HepG2 (cell line): ENCODE measurements around the gene POLL. TPM values are rescaled to one million over a fixed set of nuclear protein-coding genes. Genes with fewer than 3 reads are reported as not detected.
A peak's percentile ranks its signal among the peaks of the same experiment; 100 is the strongest.

Experiments
- ATAC-seq: fragments of 200-7000 bp; cut with Tn5 transposase; 3 replicates; pipeline ENCODE4 v1.9.1; 2020; ENCODE audit warnings: mild to moderate bottlenecking, moderate library complexity
- BruUV-seq: library from RNA; stranded (reverse); fragments of 400-500 nt; replicated peaks from 2 replicates; lab custom pipeline; 2021; lab: Mats Ljungman, UMichigan
- CTCF ChIA-PET: fragments of 300-600 bp; formaldehyde crosslinking; extraction: SDS; loops from one replicate; lab custom pipeline; 2021; ENCODE audit warnings: low total read pairs, inconsistent platforms, low intra/inter-chr PET ratio; lab: Yijun Ruan, JAX
- POLR2A ChIA-PET: fragments of 350-600 bp; sonication (Branson Sonifier 250); formaldehyde crosslinking; loops from one replicate; lab custom pipeline; 2020; ENCODE audit warnings: antibody characterized with exemption, inconsistent platforms; lab: Yijun Ruan, JAX
- DNase-seq: peaks from one replicate; pipeline ENCODE4 v3.0.0-alpha.2; 2015; ENCODE audit warnings: low spot score
- FAIRE-seq: peaks from 3 replicates; lab custom pipeline; 2011; peaks lifted over from hg19 to GRCh38; lab: Jason Lieb, UNC
- H2AFZ ChIP-seq: one replicate; pipeline ENCODE4 v1.6.1; 2011; ENCODE audit warnings: low read length, inconsistent platforms
- H3K27ac ChIP-seq: fragments of 300-600 bp; 3 replicates; pipeline ENCODE4 v1.8.0; 2011; ENCODE audit warnings: mixed run types, mild to moderate bottlenecking, mixed read lengths, low read length, inconsistent platforms; ENCODE audit not compliant: insufficient read depth; ENCODE audit errors: extremely low read length
- H3K27me3 ChIP-seq, 2 experiments: fragments of 200-600 bp in 1 of 2; 2 replicates in 1 of 2; 3 replicates in 1 of 2; pipeline versions ENCODE4 v1.6.0 to v1.8.0; 2011; ENCODE audit warnings: low read length in 2 of 2, mild to moderate bottlenecking in 2 of 2, moderate library complexity in 2 of 2, inconsistent platforms in 1 of 2; ENCODE audit not compliant: insufficient read depth in 2 of 2, control insufficient read depth in 1 of 2
- H3K36me3 ChIP-seq, 2 experiments: fragments of 200-600 bp in 1 of 2; replicated peaks in 1 of 2; 2 replicates in 1 of 2; 3 replicates in 1 of 2; pipeline versions ENCODE4 v1.5.1 to v1.8.0; 2011; ENCODE audit warnings: low read length in 2 of 2, inconsistent platforms in 1 of 2; ENCODE audit not compliant: insufficient read depth in 2 of 2, control insufficient read depth in 1 of 2
- H3K4me1 ChIP-seq: 2 replicates; pipeline ENCODE4 v1.5.1; 2012; ENCODE audit warnings: low read length, inconsistent platforms; ENCODE audit not compliant: insufficient read depth
- H3K4me2 ChIP-seq: 2 replicates; pipeline ENCODE4 v1.6.0; 2011; ENCODE audit warnings: low read depth, low read length, inconsistent platforms
- H3K4me3 ChIP-seq, 3 experiments: fragments of 200-600 bp in 1 of 3; sonication (generic), shearing (Covaris generic) in 1 of 3; replicated peaks in 1 of 3; 2 replicates each; pipeline ENCODE4 v1.5.1; 2011 to 2016; ENCODE audit warnings: low read length in 3 of 3, inconsistent platforms in 2 of 3, low read depth in 2 of 3, mild to moderate bottlenecking in 2 of 3, control low read depth in 1 of 3, mixed read lengths in 1 of 3; ENCODE audit not compliant: insufficient read depth in 1 of 3
- H3K79me2 ChIP-seq: one replicate; pipeline ENCODE4 v1.6.1; 2011; ENCODE audit warnings: low read length, inconsistent platforms; ENCODE audit not compliant: insufficient read depth
- H3K9ac ChIP-seq: 2 replicates; pipeline ENCODE4 v1.6.0; 2011; ENCODE audit warnings: mild to moderate bottlenecking, low read depth, low read length, inconsistent platforms; ENCODE audit not compliant: insufficient read depth
- H3K9me3 ChIP-seq: 2 replicates; pipeline ENCODE4 v1.5.1; 2012; ENCODE audit warnings: mild to moderate bottlenecking, low read length
- H4K20me1 ChIP-seq: 2 replicates; pipeline ENCODE4 v1.6.0; 2011; ENCODE audit warnings: inconsistent platforms, mild to moderate bottlenecking, low read length, moderate library complexity; ENCODE audit not compliant: insufficient read depth
- AGO2 ChIP-seq: fragments of 200-400 bp; formaldehyde crosslinking; optimal IDR thresholded peaks from 2 replicates; pipeline ENCODE3; 2017; ENCODE audit warnings: mild to moderate bottlenecking, low read depth, low read length, moderate library complexity
- FUBP1 ChIP-seq: sonication (generic); formaldehyde crosslinking; IDR thresholded peaks from 2 replicates; pipeline ENCODE4 v1.5.1; 2020; ENCODE audit warnings: missing genetic modification reagents, mild to moderate bottlenecking, borderline replicate concordance
- HNF4A ChIP-seq: sonication (generic); formaldehyde crosslinking; IDR thresholded peaks from 2 replicates; pipeline ENCODE4 v1.4.0; 2020; ENCODE audit warnings: missing genetic modification reagents
- KAT8 ChIP-seq: IDR thresholded peaks from 2 replicates; pipeline ENCODE4 v1.6.1; 2016; ENCODE audit warnings: missing genetic modification reagents, missing compliant biosample characterization
- MXD3 ChIP-seq: IDR thresholded peaks from 2 replicates; pipeline ENCODE4 v1.6.1; 2016; ENCODE audit warnings: mild to moderate bottlenecking, missing biosample characterization, missing genetic modification reagents
- PATZ1 ChIP-seq: sonication (generic); formaldehyde crosslinking; IDR thresholded peaks from 2 replicates; pipeline ENCODE4 v1.4.0; 2020; ENCODE audit warnings: missing genetic modification reagents
- PTBP1 ChIP-seq: fragments of 200-400 bp; formaldehyde crosslinking; IDR thresholded peaks from 2 replicates; pipeline ENCODE4 v1.6.1; 2018; ENCODE audit warnings: low read length, low read depth; ENCODE audit not compliant: poor library complexity, severe bottlenecking
- RARA ChIP-seq: IDR thresholded peaks from 2 replicates; pipeline ENCODE4 v1.6.1; 2016; ENCODE audit warnings: missing genetic modification reagents, missing compliant biosample characterization
- TARDBP ChIP-seq: sonication (generic); formaldehyde crosslinking; IDR thresholded peaks from 2 replicates; pipeline ENCODE4 v1.8.0; 2022; ENCODE audit warnings: mild to moderate bottlenecking, missing genetic modification reagents
- ZNF678 ChIP-seq: sonication (generic); formaldehyde crosslinking; IDR thresholded peaks from 2 replicates; pipeline ENCODE4 v1.4.0; 2020; ENCODE audit warnings: mild to moderate bottlenecking, missing genetic modification reagents
- ZNF720 ChIP-seq: sonication (generic); formaldehyde crosslinking; IDR thresholded peaks from 2 replicates; pipeline ENCODE4 v1.4.0; 2020; ENCODE audit warnings: missing genetic modification reagents
- ZNF784 ChIP-seq: sonication (generic); formaldehyde crosslinking; IDR thresholded peaks from 2 replicates; pipeline ENCODE4 v1.5.1; 2020; ENCODE audit warnings: missing genetic modification reagents, mild to moderate bottlenecking, borderline replicate concordance
- WGBS: methylation state at CpG from one replicate; pipeline ENCODE4 v1.1.6; 2017; ENCODE audit warnings: low lambda C conversion rate; 5-methylcytosine and 5-hydroxymethylcytosine counted together
- in situ Hi-C: cut with HindIII; loops from 2 replicates; pipeline ENCODE4 v1.10.0; 2017; ENCODE audit warnings: low pct_unique_long_range_greater_than_20kb; ENCODE audit not compliant: extremely low pct_ligation_motif_present
- intact Hi-C: fragments of 100-400 bp; cut with micrococcal nuclease; formaldehyde crosslinking; loops from one replicate; pipeline ENCODE4 v1.10.0; 2022; ENCODE audit not compliant: unreplicated experiment
- polyA plus RNA-seq, 8 experiments: library from polyadenylated mRNA; depleted of rRNA in 3 of 8; stranded (reverse) in 7 of 8; unstranded in 1 of 8; fragments of >200 nt; fragmentation: Illumina TruSeq in 4 of 8; extraction: Trizol in 4 of 8; gene quantifications; 2 replicates each; pipeline versions ENCODE4 v1.2.1 to v1.2.3, GENCODE V29; 2011 to 2016; ENCODE audit warnings: low read depth in 4 of 8, missing spikeins in 1 of 8, mixed read lengths in 1 of 8; ENCODE audit not compliant: insufficient read depth in 1 of 8
- total RNA-seq, 5 experiments: library from RNA; depleted of rRNA; stranded (reverse); fragments of >200 nt; fragmentation: Illumina TruSeq; extraction: Trizol; gene quantifications; 2 replicates each; pipeline ENCODE4 v1.2.3, GENCODE V29; 2016; ENCODE audit warnings: low read depth in 1 of 5

The POLL gene
- total and polyA plus RNA-seq, 2 of the 13 experiments (the other 11 are each of a cell fraction or from before 2014, with no cell fraction given) = 13.8 to 19.1 TPM

GRCh38 chr10:101560298-101561067 lies 27.6 kb downstream of the POLL start:
- no TSS peak for BruUV-seq
- WGBS = 18% methylated on average over 2 of the region's 2 CpGs
- FAIRE-seq (no peak), DNase-seq (no peak), ATAC-seq (peak; percentile 52)
- Histone ChIP-seq H3K9ac (no peak overlapping the region), H2AFZ (no peak overlapping the region), H3K36me3 (no peaks in the 10 kb centered on the region), H4K20me1 (no peaks in the 10 kb centered on the region), H3K27ac (no peak overlapping the region), H3K79me2 (no peaks in the 10 kb centered on the region), H3K4me2 (no peak overlapping the region), H3K4me1 (peaks cover 13% of the 10 kb centered on the region), H3K4me3 (no peak overlapping the region), H3K27me3 (peaks cover 0 to 12% of the 10 kb centered on the region in 2 experiments; a peak in 3 of 5 replicates), H3K9me3 (no peaks in the 10 kb centered on the region)
- intact Hi-C loops = no loop called here
- ChIA-PET POLR2A (interaction anchor here (1.0 kb wide), 1 partner anchor 11 kb away, joined by 3 read pairs; no protein-coding TSS in a partner anchor), CTCF (no interaction called here)
- TF ChIP-seq ZNF720 (CRISPR knock-in tag) (no peak), KAT8 (no peak), PATZ1 (CRISPR knock-in tag) (peak; percentile 70), RARA (CRISPR knock-in tag) (peak; percentile 29; the same call in 1 of the 2 replicates), ZNF678 (CRISPR knock-in tag) (no peak), TARDBP (CRISPR knock-in tag) (no peak), HNF4A (CRISPR knock-in tag) (no peak), FUBP1 (CRISPR knock-in tag) (no peak), MXD3 (CRISPR knock-in tag) (no peak), AGO2 (peak; percentile 34), ZNF784 (CRISPR knock-in tag) (no peak), PTBP1 (no peak)
- in situ Hi-C loops = no loop called here
